ENCODE measurements around the gene PNISR. TPM values are rescaled to one million over a fixed set of nuclear protein-coding genes. Genes with fewer than 3 reads are reported as not detected.

The PNISR gene
- total and polyA plus RNA-seq, 4 donors = 9.8 to 88.7 (median 48.3) TPM

DNA sequence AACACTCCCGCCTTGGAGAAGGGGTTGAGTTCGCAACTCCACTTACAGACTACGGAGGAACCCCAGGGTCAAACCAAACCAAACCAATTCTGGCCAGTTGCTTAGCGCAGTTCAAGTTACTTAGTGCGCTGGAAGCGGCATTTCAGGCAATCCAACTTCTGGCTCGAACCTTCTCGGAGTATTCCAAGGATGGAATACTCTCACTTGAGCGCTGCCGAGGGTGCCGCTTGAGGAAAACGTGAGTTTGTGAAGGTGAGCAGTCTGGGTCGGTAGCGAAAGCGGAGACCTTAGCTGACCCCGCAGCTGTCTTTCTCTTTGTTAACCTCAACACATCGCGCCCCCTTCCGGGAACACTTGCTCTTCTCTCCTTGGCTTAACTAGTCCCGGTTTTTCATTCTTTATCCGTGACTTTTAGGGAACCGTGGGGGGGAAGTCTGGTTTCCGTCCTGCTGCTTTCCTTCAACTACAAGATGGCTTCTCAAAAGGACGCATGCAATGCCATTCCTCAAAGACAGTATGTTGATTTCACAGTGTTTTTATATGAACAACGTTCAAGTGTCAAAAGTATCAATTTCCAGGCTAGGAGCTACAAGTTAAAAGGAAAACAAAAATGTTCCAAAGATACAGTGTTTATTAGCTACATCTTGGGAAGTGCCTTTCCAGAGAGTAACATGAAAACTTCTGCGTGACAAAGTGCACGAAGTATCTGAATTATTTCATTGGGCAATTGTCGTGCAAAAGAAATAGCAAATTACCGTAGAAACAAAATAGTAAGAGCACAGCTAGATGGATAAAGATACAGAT is 741 bp upstream of the PNISR start (continued):
- TF ChIP-seq, protein P1, sequence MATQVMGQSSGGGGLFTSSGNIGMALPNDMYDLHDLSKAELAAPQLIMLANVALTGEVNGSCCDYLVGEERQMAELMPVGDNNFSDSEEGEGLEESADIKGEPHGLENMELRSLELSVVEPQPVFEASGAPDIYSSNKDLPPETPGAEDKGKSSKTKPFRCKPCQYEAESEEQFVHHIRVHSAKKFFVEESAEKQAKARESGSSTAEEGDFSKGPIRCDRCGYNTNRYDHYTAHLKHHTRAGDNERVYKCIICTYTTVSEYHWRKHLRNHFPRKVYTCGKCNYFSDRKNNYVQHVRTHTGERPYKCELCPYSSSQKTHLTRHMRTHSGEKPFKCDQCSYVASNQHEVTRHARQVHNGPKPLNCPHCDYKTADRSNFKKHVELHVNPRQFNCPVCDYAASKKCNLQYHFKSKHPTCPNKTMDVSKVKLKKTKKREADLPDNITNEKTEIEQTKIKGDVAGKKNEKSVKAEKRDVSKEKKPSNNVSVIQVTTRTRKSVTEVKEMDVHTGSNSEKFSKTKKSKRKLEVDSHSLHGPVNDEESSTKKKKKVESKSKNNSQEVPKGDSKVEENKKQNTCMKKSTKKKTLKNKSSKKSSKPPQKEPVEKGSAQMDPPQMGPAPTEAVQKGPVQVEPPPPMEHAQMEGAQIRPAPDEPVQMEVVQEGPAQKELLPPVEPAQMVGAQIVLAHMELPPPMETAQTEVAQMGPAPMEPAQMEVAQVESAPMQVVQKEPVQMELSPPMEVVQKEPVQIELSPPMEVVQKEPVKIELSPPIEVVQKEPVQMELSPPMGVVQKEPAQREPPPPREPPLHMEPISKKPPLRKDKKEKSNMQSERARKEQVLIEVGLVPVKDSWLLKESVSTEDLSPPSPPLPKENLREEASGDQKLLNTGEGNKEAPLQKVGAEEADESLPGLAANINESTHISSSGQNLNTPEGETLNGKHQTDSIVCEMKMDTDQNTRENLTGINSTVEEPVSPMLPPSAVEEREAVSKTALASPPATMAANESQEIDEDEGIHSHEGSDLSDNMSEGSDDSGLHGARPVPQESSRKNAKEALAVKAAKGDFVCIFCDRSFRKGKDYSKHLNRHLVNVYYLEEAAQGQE (IDR thresholded peaks at IDR 0.05) = peak; percentile 19
- TF ChIP-seq JUND (IDR thresholded peaks at IDR 0.05) = peak; percentile 21 to 33
- no peak for TF ChIP-seq TAF1 (conservative IDR thresholded peaks at IDR 0.05)
- TF ChIP-seq YY1 (IDR thresholded peaks at IDR 0.05) = no peak
- TF ChIP-seq, protein P2, sequence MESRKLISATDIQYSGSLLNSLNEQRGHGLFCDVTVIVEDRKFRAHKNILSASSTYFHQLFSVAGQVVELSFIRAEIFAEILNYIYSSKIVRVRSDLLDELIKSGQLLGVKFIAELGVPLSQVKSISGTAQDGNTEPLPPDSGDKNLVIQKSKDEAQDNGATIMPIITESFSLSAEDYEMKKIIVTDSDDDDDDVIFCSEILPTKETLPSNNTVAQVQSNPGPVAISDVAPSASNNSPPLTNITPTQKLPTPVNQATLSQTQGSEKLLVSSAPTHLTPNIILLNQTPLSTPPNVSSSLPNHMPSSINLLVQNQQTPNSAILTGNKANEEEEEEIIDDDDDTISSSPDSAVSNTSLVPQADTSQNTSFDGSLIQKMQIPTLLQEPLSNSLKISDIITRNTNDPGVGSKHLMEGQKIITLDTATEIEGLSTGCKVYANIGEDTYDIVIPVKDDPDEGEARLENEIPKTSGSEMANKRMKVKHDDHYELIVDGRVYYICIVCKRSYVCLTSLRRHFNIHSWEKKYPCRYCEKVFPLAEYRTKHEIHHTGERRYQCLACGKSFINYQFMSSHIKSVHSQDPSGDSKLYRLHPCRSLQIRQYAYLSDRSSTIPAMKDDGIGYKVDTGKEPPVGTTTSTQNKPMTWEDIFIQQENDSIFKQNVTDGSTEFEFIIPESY (IDR thresholded peaks at IDR 0.05) = peak; percentile 94
- TF ChIP-seq FOXA2 (IDR thresholded peaks at IDR 0.05) = no peak
- TF ChIP-seq SP1 (IDR thresholded peaks at IDR 0.05) = peak; percentile 67

DNA sequence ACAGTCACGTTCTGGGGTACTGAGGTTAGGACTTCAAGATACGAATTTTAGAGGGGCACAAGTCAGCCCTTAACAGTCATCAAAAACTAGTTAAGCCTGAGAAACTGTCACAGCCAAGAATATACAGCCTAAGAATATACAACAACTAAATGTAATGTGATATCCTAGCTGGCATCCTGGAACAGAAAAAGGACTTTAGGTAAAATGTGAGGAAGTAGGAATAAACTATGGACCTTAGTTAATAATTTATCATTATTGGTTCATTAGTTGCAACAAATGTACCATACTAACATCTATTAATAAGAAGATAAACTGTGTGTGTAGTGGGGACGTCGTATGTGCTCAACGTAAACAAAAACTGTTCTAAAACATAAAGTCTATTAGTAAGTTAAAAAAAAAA is 1.1 kb downstream of the PNISR start:
- peaks cover 3 to 45% (median 37%) of the 10 kb centered on the region in 4 donors for H3K4me1 ChIP-seq (ENCODE audit: control insufficient read depth in 4 of 4, insufficient read depth in 4 of 4, low read length in 3 of 4)
- 27% methylated on average over 5 of the region's 5 CpGs for WGBS
- TF ChIP-seq RXRA (IDR thresholded peaks at IDR 0.05) = no peak
- TF ChIP-seq, protein P2 (IDR thresholded peaks at IDR 0.05) = no peak
- TF ChIP-seq, protein P3, sequence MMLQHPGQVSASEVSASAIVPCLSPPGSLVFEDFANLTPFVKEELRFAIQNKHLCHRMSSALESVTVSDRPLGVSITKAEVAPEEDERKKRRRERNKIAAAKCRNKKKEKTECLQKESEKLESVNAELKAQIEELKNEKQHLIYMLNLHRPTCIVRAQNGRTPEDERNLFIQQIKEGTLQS (IDR thresholded peaks at IDR 0.05) = no peak
- no peak for TF ChIP-seq NR2F2 (IDR thresholded peaks at IDR 0.05)
- no peak for TF ChIP-seq JUND (IDR thresholded peaks at IDR 0.05)
- TF ChIP-seq, protein P1 (IDR thresholded peaks at IDR 0.05) = no peak
- TF ChIP-seq FOXA1 (IDR thresholded peaks at IDR 0.05) = no peak
- no peak for TF ChIP-seq EGR1 (IDR thresholded peaks at IDR 0.05; ENCODE audit: low read depth in 2 of 2)
- peak; percentile 50 for TF ChIP-seq SP1 (IDR thresholded peaks at IDR 0.05)
- TF ChIP-seq HNF4A (conservative IDR thresholded peaks at IDR 0.05) = peak; percentile 50 to 51
- TF ChIP-seq FOXA2 (IDR thresholded peaks at IDR 0.05) = no peak
- TF ChIP-seq, protein P4, sequence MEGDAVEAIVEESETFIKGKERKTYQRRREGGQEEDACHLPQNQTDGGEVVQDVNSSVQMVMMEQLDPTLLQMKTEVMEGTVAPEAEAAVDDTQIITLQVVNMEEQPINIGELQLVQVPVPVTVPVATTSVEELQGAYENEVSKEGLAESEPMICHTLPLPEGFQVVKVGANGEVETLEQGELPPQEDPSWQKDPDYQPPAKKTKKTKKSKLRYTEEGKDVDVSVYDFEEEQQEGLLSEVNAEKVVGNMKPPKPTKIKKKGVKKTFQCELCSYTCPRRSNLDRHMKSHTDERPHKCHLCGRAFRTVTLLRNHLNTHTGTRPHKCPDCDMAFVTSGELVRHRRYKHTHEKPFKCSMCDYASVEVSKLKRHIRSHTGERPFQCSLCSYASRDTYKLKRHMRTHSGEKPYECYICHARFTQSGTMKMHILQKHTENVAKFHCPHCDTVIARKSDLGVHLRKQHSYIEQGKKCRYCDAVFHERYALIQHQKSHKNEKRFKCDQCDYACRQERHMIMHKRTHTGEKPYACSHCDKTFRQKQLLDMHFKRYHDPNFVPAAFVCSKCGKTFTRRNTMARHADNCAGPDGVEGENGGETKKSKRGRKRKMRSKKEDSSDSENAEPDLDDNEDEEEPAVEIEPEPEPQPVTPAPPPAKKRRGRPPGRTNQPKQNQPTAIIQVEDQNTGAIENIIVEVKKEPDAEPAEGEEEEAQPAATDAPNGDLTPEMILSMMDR (IDR thresholded peaks at IDR 0.05; ENCODE audit: low read depth, low read length, missing input control) = no peak
- no peak for TF ChIP-seq YY1 (IDR thresholded peaks at IDR 0.05)
- H3K27ac ChIP-seq (ENCODE audit: low read depth in 1 of 2, low read length in 2 of 2) = peak overlapping the region; percentile 97
- H3K27me3 ChIP-seq (ENCODE audit: control insufficient read depth in 4 of 4, insufficient read depth in 4 of 4, low read length in 3 of 4) = no peaks in the 10 kb centered on the region
- H3K36me3 ChIP-seq (ENCODE audit: control insufficient read depth in 4 of 4, insufficient read depth in 3 of 4, low read depth in 1 of 4, low read length in 3 of 4) = no peaks in the 10 kb centered on the region
- no peak for DNase-seq (ENCODE audit: low spot score)
- H3K9me3 ChIP-seq (ENCODE audit: control insufficient read depth in 4 of 4, low read length in 3 of 4) = no peaks in the 10 kb centered on the region
- H3K4me3 ChIP-seq (ENCODE audit: low read depth in 1 of 3, low read length in 3 of 3) = peak overlapping the region; percentile 60 to 94 (median 75)
- H3K9ac ChIP-seq (ENCODE audit: low read depth in 1 of 2, low read length in 2 of 2) = peak overlapping the region; percentile 93 to 95

All from liver (tissue), 9 donors.